Measurements from ENCODE around the gene RETREG2.

Gene RETREG2

GRCh38 chr2:219204425-219205164 is 26.5 kb downstream of the RETREG2 start:
- peaks cover 7% of the 10 kb centered on the region for H3K36me3 ChIP-seq (replicated peaks)
- H3K4me3 ChIP-seq (ENCODE audit: low read depth, low read length), result no peak overlapping the region
- TF ChIP-seq CTCF (IDR thresholded peaks at IDR 0.05; ENCODE audit: low read depth, low read length, missing control alignments), result no peak
- H3K27ac ChIP-seq, result no peak overlapping the region
- no peak for DNase-seq
- in situ Hi-C loops (cut with HindIII; ENCODE audit: low pct_ligation_motif_present, low sequenced_read_pairs), result no loop called here
- no peaks in the 10 kb centered on the region for H3K27me3 ChIP-seq (replicated peaks)

DNA sequence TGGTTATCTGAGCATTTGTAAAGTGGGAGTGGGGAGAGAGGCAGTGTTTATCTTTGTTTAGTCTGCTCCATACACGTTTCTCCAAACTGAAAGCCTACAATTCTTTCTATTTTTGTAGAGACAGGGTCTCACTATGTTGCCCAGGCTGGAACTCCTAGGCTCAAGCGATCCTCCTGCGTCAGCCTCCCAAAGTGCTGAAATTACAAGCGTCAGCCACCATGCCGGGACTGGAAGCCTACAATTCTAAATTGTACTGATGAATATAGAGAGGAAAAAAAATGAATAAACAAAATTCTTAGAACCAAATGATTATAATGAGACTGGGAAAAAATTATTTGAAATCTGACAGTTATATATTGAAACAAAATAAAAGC is 27.1 kb downstream of the RETREG2 start:
- no peak for TF ChIP-seq CTCF (IDR thresholded peaks at IDR 0.05; ENCODE audit: low read depth, low read length, missing control alignments)
- in situ Hi-C loops (cut with HindIII; ENCODE audit: low pct_ligation_motif_present, low sequenced_read_pairs), result no loop called here
- no peak overlapping the region for H3K4me3 ChIP-seq (ENCODE audit: low read depth, low read length)
- no peak overlapping the region for H3K27ac ChIP-seq
- no peak for DNase-seq
- H3K27me3 ChIP-seq (replicated peaks), result no peaks in the 10 kb centered on the region
- peaks cover 7% of the 10 kb centered on the region for H3K36me3 ChIP-seq (replicated peaks)

- no peak overlapping the region for H3K27ac ChIP-seq
Observed at GRCh38 chr2:219205981-219206327, 27.9 kb downstream of the RETREG2 start.

GRCh38 chr2:219206328-219207133 is 28.5 kb downstream of the RETREG2 start, which contains the start of gene ZFAND2B:
Gene ZFAND2B (plus strand): TSS chr2:219206782. CDS start chr2:219206988, 206 bp downstream.
- peak; percentile 18 for TF ChIP-seq CTCF (IDR thresholded peaks at IDR 0.05; ENCODE audit: low read depth, low read length, missing control alignments)
- H3K36me3 ChIP-seq (replicated peaks), result peaks cover 7% of the 10 kb centered on the region
- no peaks in the 10 kb centered on the region for H3K27me3 ChIP-seq (replicated peaks)
- H3K27ac ChIP-seq, result peak within 1 kb of the TSS; percentile 51
- H3K4me3 ChIP-seq (ENCODE audit: low read depth, low read length), result peak within 1 kb of the TSS; percentile 75
- in situ Hi-C loops (cut with HindIII; ENCODE audit: low pct_ligation_motif_present, low sequenced_read_pairs), result no loop called here
- peak; percentile 85 for DNase-seq

More at GRCh38 chr2:219205981-219206327, 27.9 kb downstream of the RETREG2 start:
- H3K36me3 ChIP-seq (replicated peaks), result peaks cover 7% of the 10 kb centered on the region
- no peak for DNase-seq
- no peak for TF ChIP-seq CTCF (IDR thresholded peaks at IDR 0.05; ENCODE audit: low read depth, low read length, missing control alignments)
- no peaks in the 10 kb centered on the region for H3K27me3 ChIP-seq (replicated peaks)
- H3K4me3 ChIP-seq (ENCODE audit: low read depth, low read length), result peak overlapping the region; percentile 75
- in situ Hi-C loops (cut with HindIII; ENCODE audit: low pct_ligation_motif_present, low sequenced_read_pairs), result no loop called here

GRCh38 chr2:219207134-219207883 is 29.2 kb downstream of the RETREG2 start:
- H3K36me3 ChIP-seq (replicated peaks), result peaks cover 7% of the 10 kb centered on the region
- no peak for DNase-seq
- no peaks in the 10 kb centered on the region for H3K27me3 ChIP-seq (replicated peaks)
- in situ Hi-C loops (cut with HindIII; ENCODE audit: low pct_ligation_motif_present, low sequenced_read_pairs), result no loop called here
- H3K27ac ChIP-seq, result no peak overlapping the region
- TF ChIP-seq CTCF (IDR thresholded peaks at IDR 0.05; ENCODE audit: low read depth, low read length, missing control alignments), result no peak
- H3K4me3 ChIP-seq (ENCODE audit: low read depth, low read length), result peak overlapping the region; percentile 75
